ENCODE data around the gene GPSM1. TPM values are rescaled to one million over a fixed set of nuclear protein-coding genes. Genes with fewer than 3 reads are reported as not detected.

Gene GPSM1
- total and polyA plus RNA-seq, 10 donors = 4.5 to 27.9 (median 12.5) TPM

- peaks cover 0 to 9% (median 0%) of the 10 kb centered on the region in 7 donors for H3K27me3 ChIP-seq (replicated peaks in 1 of 7)
- TF ChIP-seq POLR2AphosphoS5 (IDR thresholded peaks at IDR 0.05) (peak in 2 of 3 donors; percentile 65 to 81), POLR2A (IDR thresholded peaks at IDR 0.05) (no peak)
- TF ChIP-seq, protein P1, sequence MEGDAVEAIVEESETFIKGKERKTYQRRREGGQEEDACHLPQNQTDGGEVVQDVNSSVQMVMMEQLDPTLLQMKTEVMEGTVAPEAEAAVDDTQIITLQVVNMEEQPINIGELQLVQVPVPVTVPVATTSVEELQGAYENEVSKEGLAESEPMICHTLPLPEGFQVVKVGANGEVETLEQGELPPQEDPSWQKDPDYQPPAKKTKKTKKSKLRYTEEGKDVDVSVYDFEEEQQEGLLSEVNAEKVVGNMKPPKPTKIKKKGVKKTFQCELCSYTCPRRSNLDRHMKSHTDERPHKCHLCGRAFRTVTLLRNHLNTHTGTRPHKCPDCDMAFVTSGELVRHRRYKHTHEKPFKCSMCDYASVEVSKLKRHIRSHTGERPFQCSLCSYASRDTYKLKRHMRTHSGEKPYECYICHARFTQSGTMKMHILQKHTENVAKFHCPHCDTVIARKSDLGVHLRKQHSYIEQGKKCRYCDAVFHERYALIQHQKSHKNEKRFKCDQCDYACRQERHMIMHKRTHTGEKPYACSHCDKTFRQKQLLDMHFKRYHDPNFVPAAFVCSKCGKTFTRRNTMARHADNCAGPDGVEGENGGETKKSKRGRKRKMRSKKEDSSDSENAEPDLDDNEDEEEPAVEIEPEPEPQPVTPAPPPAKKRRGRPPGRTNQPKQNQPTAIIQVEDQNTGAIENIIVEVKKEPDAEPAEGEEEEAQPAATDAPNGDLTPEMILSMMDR (IDR thresholded peaks at IDR 0.05 in 8 of 11, conservative IDR thresholded peaks at IDR 0.05 in 3 of 11) = no peak
- H3K27ac ChIP-seq = peak overlapping the region in 6 of 8 donors; percentile 48 to 98 (median 54)
- intact Hi-C loops (cut with DNase I; ENCODE audit: low total_unique reads) = no loop called here
- 68 to 86% (median 81%) methylated on average over 28 to 43 of the region's 43 CpGs for WGBS, 5 donors
- no peak overlapping the region for H3K4me3 ChIP-seq
- no peak for DNase-seq
- peaks cover 5 to 63% (median 35%) of the 10 kb centered on the region in 6 donors for H3K4me1 ChIP-seq
- H3K36me3 ChIP-seq = peaks cover 0 to 63% (median 13%) of the 10 kb centered on the region in 6 donors
- no peaks in the 10 kb centered on the region for H3K9me3 ChIP-seq
These were observed 33.9 kb downstream of the GPSM1 start for GRCh38 chr9:136361047-136361753.

GRCh38 chr9:136361754-136362449, 34.6 kb downstream of the GPSM1 start:
- H3K36me3 ChIP-seq = peaks cover 0 to 62% (median 13%) of the 10 kb centered on the region in 6 donors
- peaks cover 5 to 64% (median 37%) of the 10 kb centered on the region in 6 donors for H3K4me1 ChIP-seq
- H3K4me3 ChIP-seq = no peak overlapping the region
- peak overlapping the region in 5 of 8 donors; percentile 54 to 99 (median 98) for H3K27ac ChIP-seq
- no peak for DNase-seq
- intact Hi-C loops (cut with DNase I; ENCODE audit: low total_unique reads) = no loop called here
- 89 to 95% (median 92%) methylated on average over 17 to 26 of the region's 26 CpGs for WGBS, 5 donors
- peaks cover 0 to 9% (median 0%) of the 10 kb centered on the region in 7 donors for H3K27me3 ChIP-seq (replicated peaks in 1 of 7)
- H3K9me3 ChIP-seq = no peaks in the 10 kb centered on the region
- no peak for TF ChIP-seq POLR2A (IDR thresholded peaks at IDR 0.05)

- H3K4me1 ChIP-seq = peaks cover 5 to 64% (median 37%) of the 10 kb centered on the region in 6 donors
- peak; percentile 87 for DNase-seq
These were observed 35.1 kb downstream of the GPSM1 start for GRCh38 chr9:136362450-136362784.

GRCh38 chr9:136363106-136363948, 36.0 kb downstream of the GPSM1 start, which contains the start of gene DNLZ:
Gene DNLZ (minus strand): TSS chr9:136363744. CDS start chr9:136363714, 30 bp downstream.
- Histone ChIP-seq H3K27ac (peak within 1 kb of the TSS; percentile 87 to 99 (median 96)), H3K9me3 (no peaks in the 10 kb centered on the region), H3K27me3 (replicated peaks in 1 of 7) (peaks cover 0 to 9% (median 0%) of the 10 kb centered on the region in 7 donors), H3K4me1 (peaks cover 5 to 64% (median 37%) of the 10 kb centered on the region in 6 donors), H3K4me3 (peak within 1 kb of the TSS; percentile 89 to 100 (median 96)), H3K36me3 (peaks cover 0 to 62% (median 10%) of the 10 kb centered on the region in 6 donors)
- TF ChIP-seq POLR2AphosphoS5 (IDR thresholded peaks at IDR 0.05) = peak; percentile 86 to 91 (median 90)
- peak in 2 of 3 donors; percentile 38 to 70 for TF ChIP-seq POLR2A (IDR thresholded peaks at IDR 0.05)
- TF ChIP-seq, protein P1 (IDR thresholded peaks at IDR 0.05 in 8 of 11, conservative IDR thresholded peaks at IDR 0.05 in 3 of 11) = peak; percentile 96 to 100 (median 99)
- 0 to 4% (median 1%) methylated on average over 16 to 97 of the region's 97 CpGs for WGBS, 5 donors
- peak; percentile 98 for DNase-seq
- intact Hi-C loops (cut with DNase I; ENCODE audit: low total_unique reads) = no loop called here

More at GRCh38 chr9:136362450-136362784, 35.1 kb downstream of the GPSM1 start:
- WGBS, 5 donors = 85 to 97% (median 93%) methylated on average over 2 to 6 of the region's 6 CpGs
- Histone ChIP-seq H3K27ac (peak overlapping the region in 6 of 8 donors; percentile 94 to 99 (median 98)), H3K9me3 (no peaks in the 10 kb centered on the region), H3K27me3 (replicated peaks in 1 of 7) (peaks cover 0 to 9% (median 0%) of the 10 kb centered on the region in 7 donors), H3K4me3 (peak overlapping the region in 1 of 8 donors; percentile 100), H3K36me3 (peaks cover 0 to 62% (median 13%) of the 10 kb centered on the region in 6 donors)
- TF ChIP-seq, protein P1 (IDR thresholded peaks at IDR 0.05 in 8 of 11, conservative IDR thresholded peaks at IDR 0.05 in 3 of 11) = no peak
- no peak for TF ChIP-seq POLR2A (IDR thresholded peaks at IDR 0.05)
- no peak for TF ChIP-seq POLR2AphosphoS5 (IDR thresholded peaks at IDR 0.05)
- intact Hi-C loops (cut with DNase I; ENCODE audit: low total_unique reads) = no loop called here
